Gastroesophageal sphincter (tissue), 3 donors: ENCODE data around the gene GPBP1.

Source experiments
- CTCF ChIP-seq, 4 experiments: fragments of 200-600 bp in 2 of 4; fragments of 450-650 bp in 2 of 4; sonication (generic) in 1 of 4; IDR thresholded peaks; one replicate each; pipeline ENCODE4 v1.5.1; 2017 to 2019; ENCODE audit warnings: antibody characterized with exemption in 4 of 4, mild to moderate bottlenecking in 2 of 4, moderate library complexity in 2 of 4
- POLR2A ChIP-seq, 2 donors: fragments of 450-650 bp; IDR thresholded peaks; one replicate each; pipeline ENCODE4 v1.6.1; 2017; ENCODE audit warnings: antibody characterized with exemption in 2 of 2, mild to moderate bottlenecking in 2 of 2, moderate library complexity in 1 of 2

- TF ChIP-seq POLR2A (IDR thresholded peaks at IDR 0.05), result no peak
- TF ChIP-seq CTCF (IDR thresholded peaks at IDR 0.05), result no peak
Observed at GRCh38 chr5:57152316-57152715, 21.5 kb upstream of the GPBP1 start.
